ENCODE results near the gene MISP3. TPM values are rescaled to one million over a fixed set of nuclear protein-coding genes. Genes with fewer than 3 reads are reported as not detected.
A peak's percentile ranks its signal among the peaks of the same experiment; 100 is the strongest.

The MISP3 gene
- total RNA-seq, 1 donor from 2014 or later = not detected

GRCh38 chr19:14081797-14082674, 9.4 kb downstream of the MISP3 start:
- Mint-ChIP-seq H3K27ac (ENCODE audit: unreplicated experiment) (no peak overlapping the region), H3K4me3 (ENCODE audit: unreplicated experiment) (peak overlapping the region; percentile 95), H3K27me3 (ENCODE audit: unreplicated experiment) (peaks cover 7% of the 10 kb centered on the region), H3K4me1 (ENCODE audit: unreplicated experiment) (peaks cover 13% of the 10 kb centered on the region), H3K36me3 (ENCODE audit: low read depth, unreplicated experiment) (no peaks in the 10 kb centered on the region), H3K9me3 (ENCODE audit: unreplicated experiment) (no peaks in the 10 kb centered on the region)
- TF ChIP-seq CTCF (IDR thresholded peaks at IDR 0.05; ENCODE audit: unreplicated experiment) = no peak
- peak; percentile 38 for DNase-seq (ENCODE audit: low spot score)

DNA sequence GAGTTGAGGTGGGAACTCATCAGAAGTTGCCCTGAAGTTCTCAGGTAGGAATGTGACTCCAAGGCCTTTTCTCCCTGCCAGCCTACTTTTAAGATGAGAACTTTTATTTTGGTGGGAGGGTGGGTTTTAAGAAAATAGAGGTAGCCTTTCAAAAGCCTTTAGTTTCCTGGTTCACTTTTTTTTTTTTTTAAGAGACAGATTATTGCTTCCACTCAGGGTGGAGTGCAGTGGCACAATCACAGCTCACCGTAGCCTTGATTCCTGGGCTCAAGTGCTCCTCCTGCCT, 10.0 kb downstream of the MISP3 start:
- Mint-ChIP-seq H3K27ac (ENCODE audit: unreplicated experiment) (no peak overlapping the region), H3K36me3 (ENCODE audit: low read depth, unreplicated experiment) (peaks cover 1% of the 10 kb centered on the region), H3K4me3 (ENCODE audit: unreplicated experiment) (peak overlapping the region; percentile 71), H3K9me3 (ENCODE audit: unreplicated experiment) (no peaks in the 10 kb centered on the region), H3K27me3 (ENCODE audit: unreplicated experiment) (peaks cover 6% of the 10 kb centered on the region), H3K4me1 (ENCODE audit: unreplicated experiment) (peaks cover 13% of the 10 kb centered on the region)
- no peak for TF ChIP-seq CTCF (IDR thresholded peaks at IDR 0.05; ENCODE audit: unreplicated experiment)
- DNase-seq (ENCODE audit: low spot score) = no peak

- DNase-seq (ENCODE audit: low spot score) = no peak
Observed at GRCh38 chr19:14085309-14085995, 12.9 kb downstream of the MISP3 start, which contains the start of gene C19orf67. TSS of gene C19orf67 (minus strand) at chr19:14085783. CDS start at chr19:14085627, 156 bp downstream.

DNA sequence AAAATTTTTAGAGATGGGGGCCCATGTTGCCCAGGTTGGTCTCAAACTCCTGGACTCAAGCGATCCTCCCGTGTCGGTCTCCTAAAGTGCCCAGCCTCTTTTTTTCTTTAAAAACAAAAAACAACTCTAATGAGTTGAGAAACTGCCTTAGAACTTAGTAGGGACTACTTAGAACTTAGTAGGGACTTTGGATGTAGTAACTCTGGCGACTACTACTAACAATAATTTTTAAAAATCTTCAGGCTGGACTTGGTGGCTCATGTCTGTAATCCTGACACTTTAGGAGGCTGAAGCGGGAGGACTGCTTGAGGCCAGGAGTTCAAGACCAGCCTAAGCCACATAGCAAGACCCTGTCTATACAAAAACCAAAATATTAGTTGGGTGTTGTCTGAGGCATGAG, 13.5 kb downstream of the MISP3 start:
- H3K27me3 Mint-ChIP-seq (ENCODE audit: unreplicated experiment) = peaks cover 10% of the 10 kb centered on the region
- H3K4me3 Mint-ChIP-seq (ENCODE audit: unreplicated experiment) = no peak overlapping the region
- H3K36me3 Mint-ChIP-seq (ENCODE audit: low read depth, unreplicated experiment) = peaks cover 12% of the 10 kb centered on the region
- TF ChIP-seq CTCF (IDR thresholded peaks at IDR 0.05; ENCODE audit: unreplicated experiment) = no peak
- no peaks in the 10 kb centered on the region for H3K9me3 Mint-ChIP-seq (ENCODE audit: unreplicated experiment)
- H3K4me1 Mint-ChIP-seq (ENCODE audit: unreplicated experiment) = peaks cover 12% of the 10 kb centered on the region
- no peak overlapping the region for H3K27ac Mint-ChIP-seq (ENCODE audit: unreplicated experiment)
- no peak for DNase-seq (ENCODE audit: low spot score)

More at GRCh38 chr19:14085309-14085995, 12.9 kb downstream of the MISP3 start, which contains the start of gene C19orf67:
- peaks cover 12% of the 10 kb centered on the region for H3K4me1 Mint-ChIP-seq (ENCODE audit: unreplicated experiment)
- no peak for TF ChIP-seq CTCF (IDR thresholded peaks at IDR 0.05; ENCODE audit: unreplicated experiment)
- peak within 1 kb of the TSS; percentile 32 for H3K4me3 Mint-ChIP-seq (ENCODE audit: unreplicated experiment)
- H3K9me3 Mint-ChIP-seq (ENCODE audit: unreplicated experiment) = no peaks in the 10 kb centered on the region
- H3K27me3 Mint-ChIP-seq (ENCODE audit: unreplicated experiment) = peaks cover 11% of the 10 kb centered on the region
- no peak within 1 kb of the TSS for H3K27ac Mint-ChIP-seq (ENCODE audit: unreplicated experiment)
- peaks cover 12% of the 10 kb centered on the region for H3K36me3 Mint-ChIP-seq (ENCODE audit: low read depth, unreplicated experiment)
